ENCODE measurements around the gene RIT2. TPM values are rescaled to one million over a fixed set of nuclear protein-coding genes. Genes with fewer than 3 reads are reported as not detected.

The RIT2 gene
- polyA plus RNA-seq, 1 of the 3 experiments (the other 2 are of a cell fraction), result not detected

DNA sequence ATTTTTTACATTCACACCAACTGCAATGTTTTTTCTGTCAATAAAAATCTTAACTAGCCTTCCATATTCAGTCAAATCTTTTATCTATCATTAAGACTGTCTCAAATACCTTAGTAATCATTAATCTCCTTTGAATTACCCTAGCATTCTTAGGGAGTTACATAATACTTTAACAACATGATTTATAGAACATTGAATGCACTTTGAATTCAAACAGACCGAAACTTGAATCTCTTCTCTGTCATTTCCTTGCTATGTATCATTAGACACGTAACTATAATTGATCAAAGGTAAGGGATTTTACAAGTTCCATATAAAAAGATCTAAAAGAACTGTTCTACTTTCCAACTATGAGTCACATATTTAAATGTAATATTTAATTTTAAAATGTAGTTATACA lies 330.9 kb downstream of the RIT2 start:
- POLR2A ChIA-PET, result no interaction called here
- Histone ChIP-seq H3F3A (replicated peaks; ENCODE audit: insufficient read depth) (no peaks in the 10 kb centered on the region), H3K4me2 (no peak overlapping the region), H2AFZ (ENCODE audit: low read depth) (no peak overlapping the region), H3K27ac (ENCODE audit: low read depth in 2 of 2, low read length in 1 of 2) (no peak overlapping the region), H3K27me3 (ENCODE audit: insufficient read depth) (no peaks in the 10 kb centered on the region), H3K79me2 (ENCODE audit: insufficient read depth) (no peaks in the 10 kb centered on the region), H3K4me1 (ENCODE audit: control insufficient read depth in 1 of 2, insufficient read depth in 2 of 2, low read depth in 1 of 2, low read length in 1 of 2) (no peaks in the 10 kb centered on the region; a peak in 1 of 4 replicates), H3K4me3 (ENCODE audit: low read depth in 2 of 2, low read length in 1 of 2) (no peak overlapping the region), H3K9me2 (no peaks in the 10 kb centered on the region), H4K20me1 (ENCODE audit: insufficient read depth) (no peaks in the 10 kb centered on the region), H3K9me3 (no peaks in the 10 kb centered on the region), H3K9ac (no peak overlapping the region), H3K36me3 (replicated peaks in 1 of 2; ENCODE audit: control insufficient read depth in 1 of 2, insufficient read depth in 2 of 2, low read length in 1 of 2) (no peaks in the 10 kb centered on the region)
- WGBS (ENCODE audit: low lambda C conversion rate), result 32% methylated on average over 2 of the region's 2 CpGs
- no peak for DNase-seq
- CTCF ChIA-PET, result interaction anchor here (1.7 kb wide), 1 partner anchor 20 kb away, joined by 3 read pairs; no protein-coding TSS in a partner anchor
- TF ChIP-seq, protein P1, sequence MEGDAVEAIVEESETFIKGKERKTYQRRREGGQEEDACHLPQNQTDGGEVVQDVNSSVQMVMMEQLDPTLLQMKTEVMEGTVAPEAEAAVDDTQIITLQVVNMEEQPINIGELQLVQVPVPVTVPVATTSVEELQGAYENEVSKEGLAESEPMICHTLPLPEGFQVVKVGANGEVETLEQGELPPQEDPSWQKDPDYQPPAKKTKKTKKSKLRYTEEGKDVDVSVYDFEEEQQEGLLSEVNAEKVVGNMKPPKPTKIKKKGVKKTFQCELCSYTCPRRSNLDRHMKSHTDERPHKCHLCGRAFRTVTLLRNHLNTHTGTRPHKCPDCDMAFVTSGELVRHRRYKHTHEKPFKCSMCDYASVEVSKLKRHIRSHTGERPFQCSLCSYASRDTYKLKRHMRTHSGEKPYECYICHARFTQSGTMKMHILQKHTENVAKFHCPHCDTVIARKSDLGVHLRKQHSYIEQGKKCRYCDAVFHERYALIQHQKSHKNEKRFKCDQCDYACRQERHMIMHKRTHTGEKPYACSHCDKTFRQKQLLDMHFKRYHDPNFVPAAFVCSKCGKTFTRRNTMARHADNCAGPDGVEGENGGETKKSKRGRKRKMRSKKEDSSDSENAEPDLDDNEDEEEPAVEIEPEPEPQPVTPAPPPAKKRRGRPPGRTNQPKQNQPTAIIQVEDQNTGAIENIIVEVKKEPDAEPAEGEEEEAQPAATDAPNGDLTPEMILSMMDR (IDR thresholded peaks at IDR 0.05), result no peak
- TF ChIP-seq RAD21 (IDR thresholded peaks at IDR 0.05; ENCODE audit: low read length), result no peak
- no peak for TF ChIP-seq RXRA (IDR thresholded peaks at IDR 0.05; ENCODE audit: borderline replicate concordance, low read depth)
- no peak for TF ChIP-seq GABPA (IDR thresholded peaks at IDR 0.05; ENCODE audit: low read depth)
- no peak for TF ChIP-seq TCF12 (IDR thresholded peaks at IDR 0.05)
- no peak for TF ChIP-seq NFIC (IDR thresholded peaks at IDR 0.05; ENCODE audit: borderline replicate concordance)
- no peak for TF ChIP-seq RCOR1 (IDR thresholded peaks at IDR 0.05; ENCODE audit: low read length)
- no peak for TF ChIP-seq SMC3 (IDR thresholded peaks at IDR 0.05; ENCODE audit: low read depth, low read length)
- TF ChIP-seq EP300 (IDR thresholded peaks at IDR 0.05; ENCODE audit: borderline replicate concordance in 1 of 2, low read depth in 1 of 2, low read length in 1 of 2), result no peak
- TF ChIP-seq JUND (IDR thresholded peaks at IDR 0.05), result no peak
- no peak for TF ChIP-seq SIN3A (IDR thresholded peaks at IDR 0.05; ENCODE audit: borderline replicate concordance, low read depth, low read length)
- TF ChIP-seq GATA2 (CRISPR knock-in tag; IDR thresholded peaks at IDR 0.05), result no peak
- TF ChIP-seq, protein P2, sequence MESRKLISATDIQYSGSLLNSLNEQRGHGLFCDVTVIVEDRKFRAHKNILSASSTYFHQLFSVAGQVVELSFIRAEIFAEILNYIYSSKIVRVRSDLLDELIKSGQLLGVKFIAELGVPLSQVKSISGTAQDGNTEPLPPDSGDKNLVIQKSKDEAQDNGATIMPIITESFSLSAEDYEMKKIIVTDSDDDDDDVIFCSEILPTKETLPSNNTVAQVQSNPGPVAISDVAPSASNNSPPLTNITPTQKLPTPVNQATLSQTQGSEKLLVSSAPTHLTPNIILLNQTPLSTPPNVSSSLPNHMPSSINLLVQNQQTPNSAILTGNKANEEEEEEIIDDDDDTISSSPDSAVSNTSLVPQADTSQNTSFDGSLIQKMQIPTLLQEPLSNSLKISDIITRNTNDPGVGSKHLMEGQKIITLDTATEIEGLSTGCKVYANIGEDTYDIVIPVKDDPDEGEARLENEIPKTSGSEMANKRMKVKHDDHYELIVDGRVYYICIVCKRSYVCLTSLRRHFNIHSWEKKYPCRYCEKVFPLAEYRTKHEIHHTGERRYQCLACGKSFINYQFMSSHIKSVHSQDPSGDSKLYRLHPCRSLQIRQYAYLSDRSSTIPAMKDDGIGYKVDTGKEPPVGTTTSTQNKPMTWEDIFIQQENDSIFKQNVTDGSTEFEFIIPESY (IDR thresholded peaks at IDR 0.05; ENCODE audit: borderline replicate concordance, low read depth), result no peak

DNA sequence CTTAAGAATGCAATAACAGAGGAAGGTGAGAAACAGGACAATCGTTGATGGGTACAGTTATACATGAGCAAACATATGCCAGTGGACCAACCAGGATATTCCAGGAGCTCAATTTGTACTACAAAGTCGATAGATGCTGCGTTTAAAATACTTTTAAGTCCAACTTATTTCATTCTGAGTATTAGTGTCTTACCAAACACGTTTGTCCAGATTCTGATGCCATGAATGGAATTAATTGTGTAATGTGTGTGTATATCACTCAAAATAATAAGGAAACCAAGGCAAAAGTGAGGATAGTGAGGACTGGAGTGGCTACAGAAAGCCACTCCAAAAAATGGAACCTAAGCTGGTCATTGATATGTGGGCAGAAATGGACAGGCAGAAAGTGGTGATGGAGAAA lies 332.6 kb downstream of the RIT2 start:
- ChIA-PET POLR2A (no interaction called here), CTCF (interaction anchor here (0.7 to 0.8 kb wide), 2 partner anchors 15 to 18 kb away, joined by 3 read pairs; no protein-coding TSS in a partner anchor)
- Histone ChIP-seq H3K36me3 (replicated peaks in 1 of 2; ENCODE audit: control insufficient read depth in 1 of 2, insufficient read depth in 2 of 2, low read length in 1 of 2) (no peaks in the 10 kb centered on the region), H3K4me1 (ENCODE audit: control insufficient read depth in 1 of 2, insufficient read depth in 2 of 2, low read depth in 1 of 2, low read length in 1 of 2) (peaks cover 0 to 2% of the 10 kb centered on the region in 2 experiments; a peak in 2 of 4 replicates), H3K9me2 (no peaks in the 10 kb centered on the region), H4K20me1 (ENCODE audit: insufficient read depth) (no peaks in the 10 kb centered on the region), H3K27ac (ENCODE audit: low read depth in 2 of 2, low read length in 1 of 2) (no peak overlapping the region), H3K9me3 (no peaks in the 10 kb centered on the region), H3K79me2 (ENCODE audit: insufficient read depth) (no peaks in the 10 kb centered on the region), H3K9ac (no peak overlapping the region), H3K27me3 (ENCODE audit: insufficient read depth) (no peaks in the 10 kb centered on the region), H2AFZ (ENCODE audit: low read depth) (no peak overlapping the region), H3K4me2 (no peak overlapping the region), H3K4me3 (ENCODE audit: low read depth in 2 of 2, low read length in 1 of 2) (no peak overlapping the region), H3F3A (replicated peaks; ENCODE audit: insufficient read depth) (no peaks in the 10 kb centered on the region)
- 40% methylated on average over 4 of the region's 4 CpGs for WGBS (ENCODE audit: low lambda C conversion rate)
- no peak for DNase-seq
- TF ChIP-seq FOXM1 (IDR thresholded peaks at IDR 0.05; ENCODE audit: low read depth), result no peak
- no peak for TF ChIP-seq EZH2phosphoT487 (IDR thresholded peaks at IDR 0.05; ENCODE audit: borderline replicate concordance, low read depth)
- no peak for TF ChIP-seq FOSL2 (IDR thresholded peaks at IDR 0.05; ENCODE audit: borderline replicate concordance, low read depth)
- no peak for TF ChIP-seq MEF2A (IDR thresholded peaks at IDR 0.05; ENCODE audit: borderline replicate concordance, low read depth)
- TF ChIP-seq TCF12 (IDR thresholded peaks at IDR 0.05), result no peak
- TF ChIP-seq TAF1 (IDR thresholded peaks at IDR 0.05; ENCODE audit: borderline replicate concordance, low read depth, low read length), result no peak
- TF ChIP-seq, protein P3, sequence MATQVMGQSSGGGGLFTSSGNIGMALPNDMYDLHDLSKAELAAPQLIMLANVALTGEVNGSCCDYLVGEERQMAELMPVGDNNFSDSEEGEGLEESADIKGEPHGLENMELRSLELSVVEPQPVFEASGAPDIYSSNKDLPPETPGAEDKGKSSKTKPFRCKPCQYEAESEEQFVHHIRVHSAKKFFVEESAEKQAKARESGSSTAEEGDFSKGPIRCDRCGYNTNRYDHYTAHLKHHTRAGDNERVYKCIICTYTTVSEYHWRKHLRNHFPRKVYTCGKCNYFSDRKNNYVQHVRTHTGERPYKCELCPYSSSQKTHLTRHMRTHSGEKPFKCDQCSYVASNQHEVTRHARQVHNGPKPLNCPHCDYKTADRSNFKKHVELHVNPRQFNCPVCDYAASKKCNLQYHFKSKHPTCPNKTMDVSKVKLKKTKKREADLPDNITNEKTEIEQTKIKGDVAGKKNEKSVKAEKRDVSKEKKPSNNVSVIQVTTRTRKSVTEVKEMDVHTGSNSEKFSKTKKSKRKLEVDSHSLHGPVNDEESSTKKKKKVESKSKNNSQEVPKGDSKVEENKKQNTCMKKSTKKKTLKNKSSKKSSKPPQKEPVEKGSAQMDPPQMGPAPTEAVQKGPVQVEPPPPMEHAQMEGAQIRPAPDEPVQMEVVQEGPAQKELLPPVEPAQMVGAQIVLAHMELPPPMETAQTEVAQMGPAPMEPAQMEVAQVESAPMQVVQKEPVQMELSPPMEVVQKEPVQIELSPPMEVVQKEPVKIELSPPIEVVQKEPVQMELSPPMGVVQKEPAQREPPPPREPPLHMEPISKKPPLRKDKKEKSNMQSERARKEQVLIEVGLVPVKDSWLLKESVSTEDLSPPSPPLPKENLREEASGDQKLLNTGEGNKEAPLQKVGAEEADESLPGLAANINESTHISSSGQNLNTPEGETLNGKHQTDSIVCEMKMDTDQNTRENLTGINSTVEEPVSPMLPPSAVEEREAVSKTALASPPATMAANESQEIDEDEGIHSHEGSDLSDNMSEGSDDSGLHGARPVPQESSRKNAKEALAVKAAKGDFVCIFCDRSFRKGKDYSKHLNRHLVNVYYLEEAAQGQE (IDR thresholded peaks at IDR 0.05; ENCODE audit: low read depth, low read length), result no peak
- no peak for TF ChIP-seq GATA2 (CRISPR knock-in tag; IDR thresholded peaks at IDR 0.05)
- no peak for TF ChIP-seq MAX (IDR thresholded peaks at IDR 0.05; ENCODE audit: low read depth)
- TF ChIP-seq, protein P4, sequence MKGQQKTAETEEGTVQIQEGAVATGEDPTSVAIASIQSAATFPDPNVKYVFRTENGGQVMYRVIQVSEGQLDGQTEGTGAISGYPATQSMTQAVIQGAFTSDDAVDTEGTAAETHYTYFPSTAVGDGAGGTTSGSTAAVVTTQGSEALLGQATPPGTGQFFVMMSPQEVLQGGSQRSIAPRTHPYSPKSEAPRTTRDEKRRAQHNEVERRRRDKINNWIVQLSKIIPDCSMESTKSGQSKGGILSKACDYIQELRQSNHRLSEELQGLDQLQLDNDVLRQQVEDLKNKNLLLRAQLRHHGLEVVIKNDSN (IDR thresholded peaks at IDR 0.05; ENCODE audit: borderline replicate concordance, low read depth), result no peak
